ENCODE results near the gene UVSSA. TPM values are rescaled to one million over a fixed set of nuclear protein-coding genes. Genes with fewer than 3 reads are reported as not detected.

The UVSSA gene
- total RNA-seq, 1 donor from 2014 or later: 22.1 TPM

DNA sequence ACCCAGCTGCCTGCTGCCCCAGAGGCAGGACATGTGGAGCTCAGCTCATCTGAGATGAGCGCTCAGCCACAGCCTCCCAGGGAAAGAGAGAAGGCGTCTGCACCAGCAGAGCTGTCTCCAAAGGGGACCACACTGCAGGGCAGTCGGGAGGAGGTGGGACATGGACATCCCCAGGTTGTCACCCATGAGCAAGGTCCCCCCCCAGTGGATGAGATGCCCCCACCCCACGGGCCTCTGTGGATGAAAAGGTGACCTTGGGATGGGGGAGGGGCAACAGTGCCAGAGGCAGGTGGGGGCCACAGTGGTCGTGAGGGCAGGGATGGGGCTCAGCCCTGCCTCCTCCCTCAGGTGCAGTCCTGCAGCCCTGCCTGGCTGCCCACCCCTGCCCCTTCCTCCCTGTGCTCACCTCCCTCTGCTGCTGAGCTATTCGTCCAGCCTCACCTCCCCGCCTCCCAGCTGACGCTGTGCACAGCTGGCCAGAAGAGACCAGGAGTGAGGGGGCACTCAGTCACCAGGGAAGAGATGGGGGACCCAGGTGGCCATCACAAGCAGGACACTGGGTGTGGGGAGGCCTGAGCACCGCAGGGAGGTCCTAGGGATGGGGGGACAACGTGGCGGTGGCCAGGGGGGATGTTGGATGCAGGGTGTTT lies 49.9 kb downstream of the UVSSA start:
- Mint-ChIP-seq H3K9me3 (ENCODE audit: unreplicated experiment) (peaks cover 5% of the 10 kb centered on the region), H3K27ac (ENCODE audit: unreplicated experiment) (no peak overlapping the region), H3K4me1 (ENCODE audit: unreplicated experiment) (no peaks in the 10 kb centered on the region), H3K36me3 (ENCODE audit: low read depth, unreplicated experiment) (peaks cover 10% of the 10 kb centered on the region), H3K27me3 (ENCODE audit: unreplicated experiment) (peaks cover 6% of the 10 kb centered on the region), H3K4me3 (ENCODE audit: unreplicated experiment) (no peak overlapping the region)
- TF ChIP-seq, protein P1, sequence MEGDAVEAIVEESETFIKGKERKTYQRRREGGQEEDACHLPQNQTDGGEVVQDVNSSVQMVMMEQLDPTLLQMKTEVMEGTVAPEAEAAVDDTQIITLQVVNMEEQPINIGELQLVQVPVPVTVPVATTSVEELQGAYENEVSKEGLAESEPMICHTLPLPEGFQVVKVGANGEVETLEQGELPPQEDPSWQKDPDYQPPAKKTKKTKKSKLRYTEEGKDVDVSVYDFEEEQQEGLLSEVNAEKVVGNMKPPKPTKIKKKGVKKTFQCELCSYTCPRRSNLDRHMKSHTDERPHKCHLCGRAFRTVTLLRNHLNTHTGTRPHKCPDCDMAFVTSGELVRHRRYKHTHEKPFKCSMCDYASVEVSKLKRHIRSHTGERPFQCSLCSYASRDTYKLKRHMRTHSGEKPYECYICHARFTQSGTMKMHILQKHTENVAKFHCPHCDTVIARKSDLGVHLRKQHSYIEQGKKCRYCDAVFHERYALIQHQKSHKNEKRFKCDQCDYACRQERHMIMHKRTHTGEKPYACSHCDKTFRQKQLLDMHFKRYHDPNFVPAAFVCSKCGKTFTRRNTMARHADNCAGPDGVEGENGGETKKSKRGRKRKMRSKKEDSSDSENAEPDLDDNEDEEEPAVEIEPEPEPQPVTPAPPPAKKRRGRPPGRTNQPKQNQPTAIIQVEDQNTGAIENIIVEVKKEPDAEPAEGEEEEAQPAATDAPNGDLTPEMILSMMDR (IDR thresholded peaks at IDR 0.05; ENCODE audit: unreplicated experiment): no peak
- no peak for DNase-seq (ENCODE audit: low spot score)

GRCh38 chr4:1398681-1399507 lies 51.9 kb downstream of the UVSSA start:
- DNase-seq (ENCODE audit: low spot score): no peak
- Mint-ChIP-seq H3K4me1 (ENCODE audit: unreplicated experiment) (no peaks in the 10 kb centered on the region), H3K27me3 (ENCODE audit: unreplicated experiment) (peaks cover 6% of the 10 kb centered on the region), H3K4me3 (ENCODE audit: unreplicated experiment) (no peak overlapping the region), H3K9me3 (ENCODE audit: unreplicated experiment) (peaks cover 5% of the 10 kb centered on the region), H3K36me3 (ENCODE audit: low read depth, unreplicated experiment) (peaks cover 10% of the 10 kb centered on the region), H3K27ac (ENCODE audit: unreplicated experiment) (no peak overlapping the region)
- TF ChIP-seq, protein P1 (IDR thresholded peaks at IDR 0.05; ENCODE audit: unreplicated experiment): no peak

GRCh38 chr4:1399508-1400190 lies 52.6 kb downstream of the UVSSA start:
- TF ChIP-seq, protein P1 (IDR thresholded peaks at IDR 0.05; ENCODE audit: unreplicated experiment): no peak
- Mint-ChIP-seq H3K36me3 (ENCODE audit: low read depth, unreplicated experiment) (peaks cover 5% of the 10 kb centered on the region), H3K9me3 (ENCODE audit: unreplicated experiment) (peaks cover 5% of the 10 kb centered on the region), H3K4me1 (ENCODE audit: unreplicated experiment) (no peaks in the 10 kb centered on the region), H3K27me3 (ENCODE audit: unreplicated experiment) (peaks cover 9% of the 10 kb centered on the region), H3K27ac (ENCODE audit: unreplicated experiment) (no peak overlapping the region), H3K4me3 (ENCODE audit: unreplicated experiment) (no peak overlapping the region)
- DNase-seq (ENCODE audit: low spot score): no peak

GRCh38 chr4:1400191-1400805 lies 53.3 kb downstream of the UVSSA start:
- DNase-seq (ENCODE audit: low spot score): no peak
- Mint-ChIP-seq H3K9me3 (ENCODE audit: unreplicated experiment) (peaks cover 5% of the 10 kb centered on the region), H3K27me3 (ENCODE audit: unreplicated experiment) (peaks cover 9% of the 10 kb centered on the region), H3K4me1 (ENCODE audit: unreplicated experiment) (no peaks in the 10 kb centered on the region), H3K36me3 (ENCODE audit: low read depth, unreplicated experiment) (peaks cover 5% of the 10 kb centered on the region), H3K4me3 (ENCODE audit: unreplicated experiment) (no peak overlapping the region), H3K27ac (ENCODE audit: unreplicated experiment) (no peak overlapping the region)
- TF ChIP-seq, protein P1 (IDR thresholded peaks at IDR 0.05; ENCODE audit: unreplicated experiment): no peak

All from endothelial cell (in vitro differentiated cells).